ENCODE data around the gene SMAD7. TPM values are rescaled to one million over a fixed set of nuclear protein-coding genes. Genes with fewer than 3 reads are reported as not detected.

The SMAD7 gene
- total RNA-seq, 4 donors from 2014 or later: 22.5 to 54.9 (median 40.0) TPM

DNA sequence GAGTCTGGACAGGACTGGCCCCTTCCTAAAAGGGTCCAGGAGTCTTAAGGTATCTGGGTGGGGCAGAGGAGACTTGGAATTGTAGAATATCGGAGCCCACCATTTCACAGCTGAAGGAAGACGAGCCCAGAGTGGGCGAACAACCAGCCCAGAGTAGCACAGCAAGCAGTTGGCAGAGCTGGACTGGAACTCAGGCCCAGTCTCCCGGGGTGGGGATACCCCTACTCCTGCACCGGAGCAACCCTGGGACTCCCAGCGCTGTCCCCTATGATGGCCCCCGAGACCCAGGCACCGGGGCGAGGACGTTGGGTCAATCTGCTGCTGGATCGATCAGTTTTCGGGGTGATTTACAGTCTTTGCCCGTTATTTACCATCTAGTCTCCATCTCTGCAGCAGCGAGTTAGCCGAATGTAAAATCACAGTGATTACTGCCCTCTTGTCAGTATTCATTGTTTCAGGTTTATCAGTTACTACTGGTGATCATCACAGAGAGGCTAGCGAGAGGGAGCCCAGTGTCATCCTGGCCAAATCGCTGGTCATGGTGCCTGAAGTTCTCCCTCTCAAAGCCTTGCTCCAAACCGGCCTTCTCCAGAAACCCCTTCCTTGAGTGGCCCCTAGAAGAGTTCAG lies 75.3 kb downstream of the SMAD7 start:
- peaks cover 0 to 11% (median 9%) of the 10 kb centered on the region in 4 donors for H3K4me1 ChIP-seq
- TF ChIP-seq POLR2A (IDR thresholded peaks at IDR 0.05; ENCODE audit: low read depth) (no peak), EP300 (IDR thresholded peaks at IDR 0.05) (no peak), POLR2AphosphoS5 (IDR thresholded peaks at IDR 0.05) (no peak)
- TF ChIP-seq, protein P1, sequence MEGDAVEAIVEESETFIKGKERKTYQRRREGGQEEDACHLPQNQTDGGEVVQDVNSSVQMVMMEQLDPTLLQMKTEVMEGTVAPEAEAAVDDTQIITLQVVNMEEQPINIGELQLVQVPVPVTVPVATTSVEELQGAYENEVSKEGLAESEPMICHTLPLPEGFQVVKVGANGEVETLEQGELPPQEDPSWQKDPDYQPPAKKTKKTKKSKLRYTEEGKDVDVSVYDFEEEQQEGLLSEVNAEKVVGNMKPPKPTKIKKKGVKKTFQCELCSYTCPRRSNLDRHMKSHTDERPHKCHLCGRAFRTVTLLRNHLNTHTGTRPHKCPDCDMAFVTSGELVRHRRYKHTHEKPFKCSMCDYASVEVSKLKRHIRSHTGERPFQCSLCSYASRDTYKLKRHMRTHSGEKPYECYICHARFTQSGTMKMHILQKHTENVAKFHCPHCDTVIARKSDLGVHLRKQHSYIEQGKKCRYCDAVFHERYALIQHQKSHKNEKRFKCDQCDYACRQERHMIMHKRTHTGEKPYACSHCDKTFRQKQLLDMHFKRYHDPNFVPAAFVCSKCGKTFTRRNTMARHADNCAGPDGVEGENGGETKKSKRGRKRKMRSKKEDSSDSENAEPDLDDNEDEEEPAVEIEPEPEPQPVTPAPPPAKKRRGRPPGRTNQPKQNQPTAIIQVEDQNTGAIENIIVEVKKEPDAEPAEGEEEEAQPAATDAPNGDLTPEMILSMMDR (IDR thresholded peaks at IDR 0.05): no peak
- 94% methylated on average over 13 of the region's 18 CpGs for WGBS
- no peak for DNase-seq (ENCODE audit: extremely low spot score)
- no peak overlapping the region for H3K27ac ChIP-seq (replicated peaks in 1 of 4)
- no peaks in the 10 kb centered on the region for H3K36me3 ChIP-seq
- no peaks in the 10 kb centered on the region for H3K9me3 ChIP-seq
- H3K4me3 ChIP-seq: no peak overlapping the region
- H3K27me3 ChIP-seq: no peaks in the 10 kb centered on the region
- intact Hi-C loops (cut with DNase I): no loop called here

DNA sequence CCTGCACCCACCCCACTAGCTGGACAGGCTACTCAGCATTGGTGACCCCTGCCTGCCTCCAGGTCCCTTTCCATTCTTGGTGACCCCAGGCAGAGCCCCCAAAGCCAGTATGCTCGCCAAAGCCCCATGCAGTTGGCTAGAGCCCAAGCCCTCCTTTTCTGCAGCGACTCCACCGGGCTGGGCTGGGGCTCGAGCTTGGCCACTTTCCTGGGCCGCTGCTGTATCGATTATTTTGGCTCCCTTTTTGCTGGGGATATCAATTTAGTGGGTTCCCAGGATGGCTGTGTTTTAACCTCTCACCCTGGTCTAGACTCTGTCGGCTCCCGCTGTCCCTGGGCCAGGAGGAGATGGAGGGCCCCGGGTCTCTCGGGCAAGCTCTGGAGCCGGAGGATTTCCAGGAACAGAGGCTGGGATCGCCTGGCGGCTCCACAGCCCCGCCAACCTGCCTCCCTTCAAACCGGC lies 76.0 kb downstream of the SMAD7 start:
- no peak overlapping the region for H3K27ac ChIP-seq (replicated peaks in 1 of 4)
- TF ChIP-seq POLR2AphosphoS5 (IDR thresholded peaks at IDR 0.05) (no peak), EP300 (IDR thresholded peaks at IDR 0.05) (no peak), POLR2A (IDR thresholded peaks at IDR 0.05; ENCODE audit: low read depth) (no peak)
- TF ChIP-seq, protein P1 (IDR thresholded peaks at IDR 0.05): no peak
- WGBS: 97% methylated on average over 14 of the region's 15 CpGs

DNA sequence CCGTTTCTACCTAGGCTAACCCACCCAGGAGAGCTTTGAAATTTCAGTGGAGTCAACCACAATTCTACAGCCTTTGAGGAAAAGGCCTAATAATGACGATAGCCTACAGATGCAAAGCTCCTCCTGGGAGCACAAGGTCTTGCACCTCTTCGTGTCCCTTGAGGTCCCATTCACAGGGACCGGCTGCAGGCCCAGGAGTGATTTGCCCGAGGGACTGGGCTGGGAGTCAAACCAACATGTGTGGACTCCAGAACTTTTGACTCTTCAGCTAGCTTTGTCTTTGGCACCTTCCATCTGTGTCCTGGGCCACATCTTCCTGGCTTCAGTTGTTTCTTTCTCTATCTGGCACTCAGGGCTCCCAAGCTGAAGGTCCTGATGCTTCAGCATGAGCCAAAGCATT lies 76.5 kb downstream of the SMAD7 start:
- Histone ChIP-seq H3K27me3 (no peaks in the 10 kb centered on the region), H3K4me1 (peaks cover 0 to 11% (median 9%) of the 10 kb centered on the region in 4 donors)
- intact Hi-C loops (cut with DNase I): no loop called here

More for the DNA sequence above, 76.0 kb downstream of the SMAD7 start:
- intact Hi-C loops (cut with DNase I): no loop called here
- Histone ChIP-seq H3K27me3 (no peaks in the 10 kb centered on the region), H3K4me3 (no peak overlapping the region), H3K36me3 (no peaks in the 10 kb centered on the region), H3K9me3 (no peaks in the 10 kb centered on the region), H3K4me1 (peaks cover 0 to 11% (median 9%) of the 10 kb centered on the region in 4 donors)
- no peak for DNase-seq (ENCODE audit: extremely low spot score)

DNA sequence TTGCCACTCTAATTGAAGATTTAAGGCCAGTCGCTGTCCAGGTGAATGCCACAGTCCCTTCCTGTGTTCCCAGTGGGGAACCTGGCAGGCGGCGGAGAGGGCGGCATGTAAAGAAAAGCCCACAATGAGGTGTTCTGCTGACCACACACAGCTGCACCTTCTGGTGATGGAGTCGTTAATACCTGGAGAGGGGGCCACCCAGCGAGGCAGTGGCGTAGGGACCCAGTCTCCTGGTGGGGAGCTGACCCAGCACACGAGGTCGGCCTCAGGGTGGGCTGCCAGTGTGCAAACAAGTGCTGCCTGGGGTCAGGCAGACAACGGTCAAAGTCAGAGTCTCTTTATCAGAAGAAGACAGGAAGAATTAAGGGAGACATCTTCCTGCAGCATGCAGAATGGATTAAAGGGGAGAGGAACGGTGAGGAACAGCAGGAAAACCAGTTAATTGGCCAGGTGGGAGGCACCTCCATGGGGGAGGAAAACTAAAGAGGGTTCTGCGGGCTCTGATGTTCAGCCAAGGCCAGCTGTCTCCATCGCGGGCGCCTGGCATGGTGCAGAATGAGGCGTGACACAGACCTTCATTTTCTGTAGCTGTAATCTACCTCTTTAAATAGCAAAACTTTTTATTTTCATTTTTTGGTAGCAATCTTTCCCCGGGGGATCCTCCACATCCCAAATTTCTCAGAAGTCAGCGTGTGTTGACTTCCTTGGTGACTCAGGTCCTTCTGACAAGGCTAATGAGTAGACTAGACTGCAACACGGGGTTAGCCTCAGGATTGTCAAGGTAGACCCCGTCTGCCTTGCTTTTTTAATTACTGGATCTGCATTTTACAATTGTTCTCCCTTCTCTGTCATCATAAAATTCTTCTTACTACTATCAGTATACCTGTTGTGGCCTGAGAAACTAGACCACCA lies 78.3 kb downstream of the SMAD7 start:
- no peak overlapping the region for H3K27ac ChIP-seq (replicated peaks in 1 of 4)
- H3K9me3 ChIP-seq: no peaks in the 10 kb centered on the region
- no peaks in the 10 kb centered on the region for H3K27me3 ChIP-seq
- intact Hi-C loops (cut with DNase I): no loop called here
- H3K4me3 ChIP-seq: no peak overlapping the region
- 90% methylated on average over 20 of the region's 20 CpGs for WGBS
- peaks cover 0 to 10% (median 7%) of the 10 kb centered on the region in 4 donors for H3K4me1 ChIP-seq
- DNase-seq (ENCODE audit: extremely low spot score): no peak
- no peaks in the 10 kb centered on the region for H3K36me3 ChIP-seq
- no peak for TF ChIP-seq POLR2A (IDR thresholded peaks at IDR 0.05; ENCODE audit: low read depth)
- no peak for TF ChIP-seq EP300 (IDR thresholded peaks at IDR 0.05)
- TF ChIP-seq POLR2AphosphoS5 (IDR thresholded peaks at IDR 0.05): no peak
- TF ChIP-seq, protein P1 (IDR thresholded peaks at IDR 0.05): no peak

More for the DNA sequence above, 76.5 kb downstream of the SMAD7 start:
- Histone ChIP-seq H3K4me3 (no peak overlapping the region), H3K9me3 (no peaks in the 10 kb centered on the region), H3K36me3 (no peaks in the 10 kb centered on the region), H3K27ac (replicated peaks in 1 of 4) (no peak overlapping the region)
- no peak for TF ChIP-seq POLR2AphosphoS5 (IDR thresholded peaks at IDR 0.05)
- TF ChIP-seq, protein P1 (IDR thresholded peaks at IDR 0.05): no peak
- no peak for TF ChIP-seq POLR2A (IDR thresholded peaks at IDR 0.05; ENCODE audit: low read depth)
- TF ChIP-seq EP300 (IDR thresholded peaks at IDR 0.05): no peak
- DNase-seq (ENCODE audit: extremely low spot score): no peak
- 90% methylated on average over 5 of the region's 5 CpGs for WGBS

Data from esophagus muscularis mucosa (tissue), 4 donors.